GM19043 (cell line): ENCODE data around the gene PRSS2.

Experiments used
- ATAC-seq: cut with Tn5 transposase; IDR thresholded peaks from one replicate; pipeline ENCODE4 v1.9.1; 2021; ENCODE audit warnings: low read depth; ENCODE audit not compliant: unreplicated experiment

The PRSS2 gene

DNA sequence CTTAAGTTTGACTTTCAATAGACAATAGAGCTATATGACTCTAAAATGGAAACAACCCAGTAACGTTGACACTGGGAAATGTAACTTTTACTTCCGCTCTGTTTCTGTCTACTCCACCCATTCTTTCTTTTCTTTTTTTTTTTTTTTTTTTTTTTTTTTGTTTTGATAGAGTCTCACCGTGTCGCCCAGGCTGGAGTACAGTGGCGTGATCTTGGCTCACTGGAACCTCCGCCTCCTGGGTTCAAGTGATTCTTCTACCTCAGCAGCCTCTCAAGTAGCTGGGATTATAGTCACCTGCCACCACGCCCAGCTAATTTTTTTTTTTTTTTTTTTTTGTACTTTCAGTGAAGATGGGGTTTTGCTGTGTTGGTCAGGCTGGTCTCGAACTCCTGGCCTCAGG is 13.9 kb downstream of the PRSS2 start:
- no peak for ATAC-seq

DNA sequence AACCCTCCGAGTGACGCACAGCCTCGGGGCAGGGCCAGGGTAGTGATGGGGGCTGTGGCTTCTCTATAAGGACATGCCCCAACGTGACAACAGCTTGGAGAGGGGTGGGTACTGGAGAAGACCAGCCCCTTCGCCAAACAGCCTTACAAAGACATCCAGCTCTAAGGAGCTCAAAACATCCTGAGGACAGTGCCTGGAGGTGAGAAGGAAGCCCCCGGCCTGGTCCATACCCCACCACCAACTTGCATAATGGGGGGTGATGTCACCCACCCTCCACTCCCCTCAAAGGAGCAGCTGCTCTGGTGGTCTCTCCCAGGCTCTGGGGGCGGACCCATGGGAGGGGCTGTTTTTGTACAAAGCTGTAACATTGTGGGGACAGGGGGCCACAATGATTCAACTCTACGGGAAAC is 15.1 kb downstream of the PRSS2 start:
- no peak for ATAC-seq

GRCh38 chr7:142787034-142787768 is 16.4 kb downstream of the PRSS2 start:
- ATAC-seq, result no peak

GRCh38 chr7:142787783-142788182 is 17.0 kb downstream of the PRSS2 start:
- no peak for ATAC-seq

DNA sequence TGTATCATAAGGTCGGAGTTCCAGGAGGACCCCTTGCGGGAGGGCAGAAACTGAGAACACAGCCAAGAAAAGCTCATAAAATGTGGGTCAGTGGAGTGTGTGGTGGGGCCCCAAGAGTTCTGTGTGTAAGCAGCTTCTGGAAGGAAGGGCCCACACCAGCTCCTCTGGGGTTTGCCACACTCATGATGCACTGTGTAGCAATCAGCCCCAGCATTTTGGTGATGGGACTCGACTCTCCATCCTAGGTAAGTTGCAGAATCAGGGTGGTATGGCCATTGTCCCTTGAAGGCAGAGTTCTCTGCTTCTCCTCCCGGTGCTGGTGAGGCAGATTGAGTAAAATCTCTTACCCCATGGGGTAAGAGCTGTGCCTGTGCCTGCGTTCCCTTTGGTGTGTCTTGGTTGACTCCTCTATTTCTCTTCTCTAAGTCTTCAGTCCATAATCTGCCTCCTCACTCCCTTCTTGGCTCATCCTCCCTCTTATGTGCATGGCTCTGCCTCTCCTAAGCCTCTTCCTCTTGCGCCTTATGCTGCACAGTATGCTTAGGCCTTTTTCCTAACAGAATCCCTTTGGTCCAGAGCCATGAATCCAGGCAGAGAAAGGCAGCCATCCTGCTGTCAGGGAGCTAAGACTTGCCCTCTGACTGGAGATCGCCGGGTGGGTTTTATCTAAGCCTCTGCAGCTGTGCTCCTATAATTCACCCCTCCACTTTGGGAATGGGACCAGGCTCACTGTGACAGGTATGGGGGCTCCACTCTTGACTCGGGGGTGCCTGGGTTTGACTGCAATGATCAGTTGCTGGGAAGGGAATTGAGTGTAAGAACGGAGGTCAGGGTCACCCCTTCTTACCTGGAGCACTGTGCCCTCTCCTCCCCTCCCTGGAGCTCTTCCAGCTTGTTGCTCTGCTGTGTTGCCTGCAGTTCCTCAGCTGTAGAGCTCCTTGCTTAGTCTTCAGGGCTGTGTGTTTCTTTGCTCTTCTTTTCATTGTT is 17.8 kb downstream of the PRSS2 start:
- no peak for ATAC-seq

DNA sequence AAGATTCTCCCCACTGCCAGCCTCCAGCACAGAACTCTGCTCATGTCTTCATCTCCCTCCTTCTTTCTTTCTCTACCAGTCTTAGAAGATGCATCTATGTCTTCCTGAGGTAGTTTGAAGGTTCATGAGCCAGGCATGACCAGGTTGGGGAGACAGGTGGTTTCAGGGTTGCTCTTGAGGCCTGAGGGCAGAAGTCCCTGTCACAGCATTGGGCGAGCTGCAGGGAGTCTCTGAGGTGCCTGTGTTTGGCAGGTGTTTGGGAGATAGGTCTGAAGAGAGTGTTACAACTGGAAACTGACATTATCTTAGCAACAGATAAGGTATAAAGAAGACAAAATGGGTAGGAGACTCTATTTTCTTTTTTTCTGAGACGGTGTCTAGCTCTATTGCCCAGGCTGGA is 18.7 kb downstream of the PRSS2 start:
- ATAC-seq, result no peak

DNA sequence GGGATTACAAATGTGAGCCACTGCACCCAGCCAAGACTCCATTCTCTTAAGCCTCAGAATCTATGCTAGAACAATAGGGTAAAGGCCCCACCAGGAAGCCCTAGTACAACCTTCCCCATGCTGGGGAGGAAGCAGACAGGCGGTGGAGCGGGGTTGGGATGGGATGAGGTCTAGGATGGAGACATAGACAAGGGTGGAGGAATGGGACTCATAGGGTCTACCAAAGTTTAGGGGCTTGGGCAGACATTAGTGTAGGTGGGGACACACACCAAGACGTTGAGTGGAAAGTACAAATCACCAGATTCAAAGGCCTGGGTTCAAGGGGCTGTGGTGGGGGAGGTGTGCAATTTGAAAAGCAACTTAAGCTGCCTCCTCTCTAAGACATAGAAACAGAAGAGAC is 19.3 kb downstream of the PRSS2 start:
- no peak for ATAC-seq

GRCh38 chr7:142790555-142790954 is 19.8 kb downstream of the PRSS2 start:
- ATAC-seq, result no peak

DNA sequence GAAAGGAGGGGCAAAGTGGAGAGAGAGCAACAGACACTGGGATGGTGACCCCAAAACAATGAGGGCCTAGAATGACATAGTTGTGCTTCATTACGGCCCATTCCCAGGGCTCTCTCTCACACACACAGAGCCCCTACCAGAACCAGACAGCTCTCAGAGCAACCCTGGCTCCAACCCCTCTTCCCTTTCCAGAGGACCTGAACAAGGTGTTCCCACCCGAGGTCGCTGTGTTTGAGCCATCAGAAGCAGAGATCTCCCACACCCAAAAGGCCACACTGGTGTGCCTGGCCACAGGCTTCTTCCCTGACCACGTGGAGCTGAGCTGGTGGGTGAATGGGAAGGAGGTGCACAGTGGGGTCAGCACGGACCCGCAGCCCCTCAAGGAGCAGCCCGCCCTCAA is 20.7 kb downstream of the PRSS2 start:
- no peak for ATAC-seq

GRCh38 chr7:142792129-142792528 is 21.4 kb downstream of the PRSS2 start:
- no peak for ATAC-seq

- no peak for ATAC-seq
Measured at GRCh38 chr7:142792593-142792992, 21.8 kb downstream of the PRSS2 start.

DNA sequence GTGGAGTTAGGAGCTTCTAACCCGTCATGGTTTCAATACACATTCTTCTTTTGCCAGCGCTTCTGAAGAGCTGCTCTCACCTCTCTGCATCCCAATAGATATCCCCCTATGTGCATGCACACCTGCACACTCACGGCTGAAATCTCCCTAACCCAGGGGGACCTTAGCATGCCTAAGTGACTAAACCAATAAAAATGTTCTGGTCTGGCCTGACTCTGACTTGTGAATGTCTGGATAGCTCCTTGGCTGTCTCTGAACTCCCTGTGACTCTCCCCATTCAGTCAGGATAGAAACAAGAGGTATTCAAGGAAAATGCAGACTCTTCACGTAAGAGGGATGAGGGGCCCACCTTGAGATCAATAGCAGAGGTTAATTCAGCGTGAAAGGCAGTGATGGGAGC is 22.4 kb downstream of the PRSS2 start:
- no peak for ATAC-seq

- ATAC-seq, result no peak
Measured at GRCh38 chr7:142795339-142795863, 24.6 kb downstream of the PRSS2 start.

- peak; percentile 3 for ATAC-seq
Measured at GRCh38 chr7:142796001-142796500, 25.3 kb downstream of the PRSS2 start.

- ATAC-seq, result peak; percentile 29
Measured at GRCh38 chr7:142796501-142797390, 26.0 kb downstream of the PRSS2 start.

DNA sequence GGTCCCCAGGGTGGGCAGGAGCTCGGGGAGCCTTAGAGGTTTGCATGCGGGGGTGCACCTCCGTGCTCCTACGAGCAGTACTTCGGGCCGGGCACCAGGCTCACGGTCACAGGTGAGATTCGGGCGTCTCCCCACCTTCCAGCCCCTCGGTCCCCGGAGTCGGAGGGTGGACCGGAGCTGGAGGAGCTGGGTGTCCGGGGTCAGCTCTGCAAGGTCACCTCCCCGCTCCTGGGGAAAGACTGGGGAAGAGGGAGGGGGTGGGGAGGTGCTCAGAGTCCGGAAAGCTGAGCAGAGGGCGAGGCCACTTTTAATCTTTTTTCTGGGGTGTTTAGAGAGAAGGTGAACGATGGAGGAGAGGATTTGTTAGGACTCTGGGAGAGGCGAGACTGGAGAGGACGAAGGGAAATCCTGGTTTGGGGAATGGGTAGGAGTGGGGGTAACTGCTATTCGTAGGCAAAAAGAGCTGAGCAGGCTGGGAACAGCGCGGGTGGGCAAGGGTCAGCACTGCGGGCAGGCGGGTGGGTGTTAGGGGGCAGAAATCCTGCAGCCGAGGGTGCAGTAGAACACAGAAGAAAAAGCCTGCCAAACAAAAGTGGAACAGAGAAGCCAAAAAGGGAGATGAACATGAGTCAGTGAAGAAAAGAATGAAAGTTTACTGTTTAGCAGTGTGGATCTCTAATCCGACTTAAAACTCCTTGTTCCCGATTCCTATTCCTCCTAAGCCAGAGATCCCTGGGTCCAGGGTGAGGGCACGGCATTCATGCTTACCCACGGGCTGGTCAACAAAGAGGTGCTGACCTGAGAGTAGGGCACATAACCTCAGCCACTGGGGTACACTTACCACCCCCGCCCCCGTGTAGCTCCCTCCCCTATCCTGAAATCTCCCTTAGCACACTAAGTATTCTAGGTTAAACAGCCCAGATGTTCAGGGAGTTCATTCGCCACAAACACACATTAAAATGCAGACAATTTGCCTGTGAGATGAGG is 26.9 kb downstream of the PRSS2 start:
- ATAC-seq, result peak; percentile 25

DNA sequence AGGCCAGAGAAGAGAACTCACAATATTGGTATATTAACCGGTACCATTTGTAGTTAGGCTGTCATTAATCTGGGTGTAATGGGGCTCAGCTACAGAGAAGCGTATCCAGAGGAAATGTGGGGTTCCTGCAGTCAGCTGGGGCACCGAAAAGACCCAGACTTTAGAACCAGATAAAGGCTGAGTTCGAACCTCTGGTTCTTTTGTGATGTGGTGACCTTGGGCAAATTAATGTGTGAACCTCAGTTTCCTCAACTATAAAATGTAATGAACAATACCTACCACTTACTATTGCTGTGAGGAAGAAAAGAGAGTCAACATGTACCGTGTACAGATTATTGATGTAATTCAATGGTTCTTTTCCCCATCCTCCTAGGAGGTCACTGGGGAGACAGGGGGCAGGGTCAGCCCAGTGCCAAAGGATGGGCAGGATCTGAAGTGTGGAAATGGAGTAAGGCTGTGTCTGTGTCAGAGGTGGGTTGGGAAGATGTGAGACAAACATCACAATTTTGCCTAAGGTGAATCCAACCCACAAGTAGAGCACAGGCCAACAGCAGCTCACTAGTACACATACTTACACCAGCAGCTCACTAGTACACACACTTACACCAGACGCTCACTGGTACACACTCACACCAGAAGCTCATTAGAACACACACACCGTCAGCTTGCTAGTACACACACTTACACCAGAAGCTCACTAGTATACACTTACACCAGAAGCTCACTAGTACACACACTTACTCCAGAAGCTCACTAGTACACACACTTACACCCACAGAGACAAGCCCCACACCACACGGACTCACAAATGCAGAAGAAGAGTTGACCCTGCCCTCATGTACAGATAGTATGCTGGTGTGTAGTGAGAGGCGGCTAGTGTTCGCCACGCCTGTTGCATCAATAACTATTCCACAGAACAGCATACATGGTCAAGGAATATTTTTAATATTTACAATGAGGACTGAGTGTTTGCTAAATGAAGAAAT is 28.0 kb downstream of the PRSS2 start:
- no peak for ATAC-seq

- no peak for ATAC-seq
Measured at GRCh38 chr7:142799437-142799835, 28.7 kb downstream of the PRSS2 start.
